GM23338 (cell line): ENCODE data around the gene ITFG1.

Source experiments
- CREB1 ChIP-seq: fragments of 250-450 bp; sonication (Bioruptor Pico); IDR thresholded peaks from 2 replicates; pipeline ENCODE4 v1.5.0; 2020; ENCODE audit warnings: low read depth, mild to moderate bottlenecking, moderate library complexity
- EZH2 ChIP-seq: fragments of 200-600 bp; sonication (generic); IDR thresholded peaks from one replicate; pipeline ENCODE4 v1.8.0; 2017; ENCODE audit warnings: antibody characterized with exemption, mild to moderate bottlenecking, low read depth; ENCODE audit not compliant: unreplicated experiment
- TF ChIP-seq, protein P1 (sequence below), 2 experiments: fragments of 200-600 bp in 1 of 2; sonication (generic) in 1 of 2; conservative IDR thresholded peaks; 2 replicates each; pipeline versions ENCODE4 v1.5.1 to v1.6.1; 2016 to 2017; ENCODE audit warnings: antibody characterized with exemption in 2 of 2, low read depth in 2 of 2, mild to moderate bottlenecking in 2 of 2, moderate library complexity in 1 of 2

DNA sequence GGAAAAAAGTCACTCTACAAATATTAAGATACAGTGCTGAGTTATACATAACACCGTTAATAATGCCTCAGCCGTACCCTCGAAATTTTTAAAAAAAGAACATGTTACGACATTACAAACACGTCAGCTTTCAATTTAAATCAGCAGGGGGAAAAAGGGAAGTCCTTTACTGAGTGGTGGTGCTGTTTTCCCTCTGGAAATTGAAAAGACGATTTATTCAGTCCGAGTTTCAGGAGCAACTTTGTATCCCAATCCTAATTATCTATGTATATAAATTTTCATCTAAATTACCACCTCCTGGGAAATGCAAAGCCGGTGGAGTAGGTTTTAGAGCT, 318.4 kb downstream of the ITFG1 start:
- TF ChIP-seq, protein P1, sequence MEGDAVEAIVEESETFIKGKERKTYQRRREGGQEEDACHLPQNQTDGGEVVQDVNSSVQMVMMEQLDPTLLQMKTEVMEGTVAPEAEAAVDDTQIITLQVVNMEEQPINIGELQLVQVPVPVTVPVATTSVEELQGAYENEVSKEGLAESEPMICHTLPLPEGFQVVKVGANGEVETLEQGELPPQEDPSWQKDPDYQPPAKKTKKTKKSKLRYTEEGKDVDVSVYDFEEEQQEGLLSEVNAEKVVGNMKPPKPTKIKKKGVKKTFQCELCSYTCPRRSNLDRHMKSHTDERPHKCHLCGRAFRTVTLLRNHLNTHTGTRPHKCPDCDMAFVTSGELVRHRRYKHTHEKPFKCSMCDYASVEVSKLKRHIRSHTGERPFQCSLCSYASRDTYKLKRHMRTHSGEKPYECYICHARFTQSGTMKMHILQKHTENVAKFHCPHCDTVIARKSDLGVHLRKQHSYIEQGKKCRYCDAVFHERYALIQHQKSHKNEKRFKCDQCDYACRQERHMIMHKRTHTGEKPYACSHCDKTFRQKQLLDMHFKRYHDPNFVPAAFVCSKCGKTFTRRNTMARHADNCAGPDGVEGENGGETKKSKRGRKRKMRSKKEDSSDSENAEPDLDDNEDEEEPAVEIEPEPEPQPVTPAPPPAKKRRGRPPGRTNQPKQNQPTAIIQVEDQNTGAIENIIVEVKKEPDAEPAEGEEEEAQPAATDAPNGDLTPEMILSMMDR (conservative IDR thresholded peaks at IDR 0.05; ENCODE audit: low read depth in 2 of 2), result no peak
- TF ChIP-seq CREB1 (CRISPR knock-in tag), result no peak
- TF ChIP-seq EZH2, result no peak
